Heart left ventricle (tissue), 16 donors: ENCODE results near the gene KCNQ1. TPM values are rescaled to one million over a fixed set of nuclear protein-coding genes. Genes with fewer than 3 reads are reported as not detected.

Experiments used
- ATAC-seq, 4 donors: fragments of 200-7000 bp; cut with Tn5 transposase; one replicate each; pipeline ENCODE4 v1.9.1; 2020 to 2022; ENCODE audit warnings: moderate library complexity in 4 of 4, mild to moderate bottlenecking in 3 of 4, moderate number of reproducible peaks in 1 of 4
- DNase-seq, 5 donors: peaks; one replicate each; pipeline ENCODE4 v3.0.0-alpha.2; 2020
- H3K27ac ChIP-seq, 12 donors: fragments of 200-600 bp; sonication (generic) in 4 of 12; one replicate each; pipeline versions ENCODE4 v1.5.0 to v1.8.0; 2016 to 2022; ENCODE audit warnings: mild to moderate bottlenecking in 2 of 12
- H3K27me3 ChIP-seq, 9 donors: fragments of 200-600 bp; sonication (generic) in 2 of 9; one replicate each; pipeline versions ENCODE4 v1.5.1 to v1.8.0; 2016 to 2022; ENCODE audit warnings: mild to moderate bottlenecking in 3 of 9
- H3K36me3 ChIP-seq, 9 donors: fragments of 200-600 bp; sonication (generic) in 2 of 9; one replicate each; pipeline versions ENCODE4 v1.5.0 to v1.8.0; 2018 to 2022; ENCODE audit warnings: mild to moderate bottlenecking in 2 of 9
- H3K4me1 ChIP-seq, 12 donors: fragments of 200-600 bp; sonication (generic) in 4 of 12; one replicate each; pipeline versions ENCODE4 v1.5.0 to v1.8.0; 2016 to 2022; ENCODE audit warnings: mild to moderate bottlenecking in 3 of 12
- H3K4me3 ChIP-seq, 12 donors: fragments of 200-600 bp; sonication (generic) in 4 of 12; one replicate each; pipeline versions ENCODE4 v1.5.0 to v1.8.0; 2017 to 2022; ENCODE audit warnings: mild to moderate bottlenecking in 9 of 12, moderate library complexity in 4 of 12
- H3K9me3 ChIP-seq, 12 donors: fragments of 200-600 bp; sonication (generic) in 4 of 12; one replicate each; pipeline versions ENCODE4 v1.5.0 to v1.8.0; 2016 to 2022; ENCODE audit warnings: mild to moderate bottlenecking in 1 of 12
- CTCF ChIP-seq, 12 donors: fragments of 200-600 bp; sonication (generic) in 4 of 12; IDR thresholded peaks; one replicate each; pipeline versions ENCODE4 v1.5.0 to v1.8.0; 2018 to 2022; ENCODE audit warnings: antibody characterized with exemption in 12 of 12, mild to moderate bottlenecking in 5 of 12
- POLR2A ChIP-seq, 2 donors: fragments of 450-650 bp; IDR thresholded peaks; one replicate each; pipeline ENCODE4 v1.6.1; 2017; ENCODE audit warnings: antibody characterized with exemption in 2 of 2, mild to moderate bottlenecking in 2 of 2, moderate library complexity in 2 of 2
- WGBS, 4 donors: extraction: QIAGEN DNeasy Blood & Tissue Kit in 2 of 4; methylation state at CpG; one replicate each; pipeline versions ENCODE4 v1.1.5 to v1.1.7; 2013 to 2018; 5-methylcytosine and 5-hydroxymethylcytosine counted together
- intact Hi-C, 10 donors: fragments of 100-400 bp; cut with DNase I; formaldehyde crosslinking; loops; one replicate each; pipeline versions ENCODE4 v1.11.1 to v1.14.2; 2022
- polyA plus RNA-seq, 2 donors: library from polyadenylated mRNA; stranded (reverse); fragments of 200-250 nt; gene quantifications; one replicate each; pipeline ENCODE4 v1.2.3, GENCODE V29; 2013
- total RNA-seq, 9 donors: library from RNA; depleted of rRNA in 2 of 9; stranded (reverse); fragments of >200 nt in 2 of 9; fragmentation: NEBNext Ultra II Directional in 3 of 9; extraction: Animal tissue kit (Norgen Biotek cat#: 25700) in 3 of 9; gene quantifications; one replicate each; pipeline versions ENCODE4 v1.1.0 to v1.2.4, GENCODE V29; 2016 to 2023
- donor health status: ischemic (EF 13 %, LVEDD 7.1; RV severe dilation, severe dysfunction).
- donor health status: healthy with polysubstance abuse.
- donor health status: DM: no; HTN: yes; CAD: no.
- donor health status: DM: no; HTN: no; CAD: no.
- donor health status: ischemic (EF 25% LVEDD 6.9; RV normal size, moderate dysfunction).
- donor health status: ischemic (EF 25% LVEDD 5.7; RV mildly dilated, moderate dysfunction).
- donor health status: healthy.
- donor health status: DM: yes; HTN: yes; CAD: no.
- donor health status: ischemic (EF 35%, LVEDD 5.7; RV mildly dilated, moderate dysfunction).
- donor health status: nonischemic (EF 11% LVEDD 7.7; RV severe dilation, severe dysfunction).
- donor health status: DM: yes; HTN: yes; CAD: no.
- donor health status: PGD.
- donor health status: ischemic (EF 29% LVEDD 5.4; RV normal size, mild dysfunction).
- donor health status: nonischemic (EF 23%, LVEDD 6.1; RV moderate dilation, normal function).

KCNQ1 gene
- total and polyA plus RNA-seq, 11 donors = 18.6 to 42.4 (median 31.4) TPM

GRCh38 chr11:2700415-2701211, 255.8 kb downstream of the KCNQ1 start:
- H3K4me1 ChIP-seq = peaks cover 0 to 23% (median 8%) of the 10 kb centered on the region in 12 donors
- intact Hi-C loops = loop anchor here in 2 of 10 donors (1.0 to 5.0 kb wide), 2 partner anchors 77 to 184 kb away; no protein-coding TSS in a partner anchor
- TF ChIP-seq CTCF (IDR thresholded peaks at IDR 0.05) = no peak
- TF ChIP-seq POLR2A (IDR thresholded peaks at IDR 0.05) = no peak
- H3K27ac ChIP-seq = peak overlapping the region; percentile 84 to 97 (median 92)
- 52 to 76% (median 57%) methylated on average over 29 to 52 of the region's 52 CpGs for WGBS, 4 donors
- ATAC-seq (peak; percentile 32 to 70 (median 54)), DNase-seq (peak; percentile 67 to 86 (median 75))
- no peaks in the 10 kb centered on the region for H3K27me3 ChIP-seq
- no peaks in the 10 kb centered on the region for H3K36me3 ChIP-seq
- peak overlapping the region; percentile 40 to 94 (median 74) for H3K4me3 ChIP-seq
- no peaks in the 10 kb centered on the region for H3K9me3 ChIP-seq

DNA sequence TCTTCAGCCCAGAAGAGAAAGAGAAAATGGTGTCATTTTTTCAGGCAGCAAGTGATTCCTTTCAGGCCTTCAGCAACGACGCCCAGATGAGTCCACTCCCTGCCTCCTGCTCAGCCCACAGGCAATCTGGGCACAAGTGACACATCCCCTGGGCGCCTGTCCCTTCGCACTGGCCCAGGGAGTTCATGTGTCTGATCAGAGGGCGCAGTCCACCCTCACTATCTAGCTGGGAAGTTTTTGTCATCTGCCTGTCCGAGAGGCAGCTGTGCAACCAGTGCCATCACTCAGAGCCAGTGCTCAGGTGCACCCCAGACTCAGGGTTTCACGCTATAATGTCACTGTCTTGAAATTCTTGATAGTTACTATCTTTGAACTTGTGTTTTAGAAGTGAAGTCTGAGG, 256.4 kb downstream of the KCNQ1 start:
- DNase-seq (peak in 1 of 5 donors; percentile 14), ATAC-seq (no peak)
- intact Hi-C loops = loop anchor here in 1 of 10 donors (5.0 kb wide), 1 partner anchor 76 kb away; no protein-coding TSS in a partner anchor
- no peak for TF ChIP-seq POLR2A (IDR thresholded peaks at IDR 0.05)
- no peak for TF ChIP-seq CTCF (IDR thresholded peaks at IDR 0.05)
- WGBS, 4 donors = 88 to 91% (median 90%) methylated on average over 7 of the region's 7 CpGs
- Histone ChIP-seq H3K36me3 (no peaks in the 10 kb centered on the region), H3K27me3 (no peaks in the 10 kb centered on the region), H3K9me3 (peaks cover 0 to 4% (median 0%) of the 10 kb centered on the region in 12 donors), H3K4me3 (no peak overlapping the region), H3K4me1 (peaks cover 0 to 17% (median 5%) of the 10 kb centered on the region in 12 donors), H3K27ac (peak overlapping the region in 6 of 12 donors; percentile 89 to 97 (median 94))

GRCh38 chr11:2701898-2702434, 257.2 kb downstream of the KCNQ1 start:
- WGBS, 4 donors = 85 to 95% (median 92%) methylated on average over 5 of the region's 5 CpGs
- peaks cover 0 to 6% (median 0%) of the 10 kb centered on the region in 12 donors for H3K9me3 ChIP-seq
- ATAC-seq (no peak), DNase-seq (no peak)
- H3K4me3 ChIP-seq = no peak overlapping the region
- no peaks in the 10 kb centered on the region for H3K27me3 ChIP-seq
- no peak overlapping the region for H3K27ac ChIP-seq
- no peak for TF ChIP-seq POLR2A (IDR thresholded peaks at IDR 0.05)
- TF ChIP-seq CTCF (IDR thresholded peaks at IDR 0.05) = no peak
- no peaks in the 10 kb centered on the region for H3K36me3 ChIP-seq
- intact Hi-C loops = loop anchor here in 1 of 10 donors (5.0 kb wide), 1 partner anchor 75 kb away; no protein-coding TSS in a partner anchor
- H3K4me1 ChIP-seq = peaks cover 0 to 14% (median 2%) of the 10 kb centered on the region in 12 donors

- intact Hi-C loops = loop anchor here in 1 of 10 donors (5.0 kb wide), 1 partner anchor 74 kb away; no protein-coding TSS in a partner anchor
- H3K36me3 ChIP-seq = no peaks in the 10 kb centered on the region
- H3K9me3 ChIP-seq = peaks cover 0 to 6% (median 0%) of the 10 kb centered on the region in 12 donors
- ATAC-seq (no peak), DNase-seq (peak in 1 of 5 donors; percentile 46)
- 85 to 90% (median 88%) methylated on average over 17 of the region's 17 CpGs for WGBS, 4 donors
- no peak overlapping the region for H3K4me3 ChIP-seq
- no peak overlapping the region for H3K27ac ChIP-seq
- H3K4me1 ChIP-seq = peaks cover 0 to 14% (median 2%) of the 10 kb centered on the region in 12 donors
- H3K27me3 ChIP-seq = no peaks in the 10 kb centered on the region
- TF ChIP-seq POLR2A (IDR thresholded peaks at IDR 0.05) (no peak), CTCF (IDR thresholded peaks at IDR 0.05) (no peak)
Observed at GRCh38 chr11:2702771-2703362, 258.1 kb downstream of the KCNQ1 start.
